ENCODE data around the gene EIF4A3. TPM values are rescaled to one million over a fixed set of nuclear protein-coding genes. Genes with fewer than 3 reads are reported as not detected.

Gene EIF4A3
- total RNA-seq, 3 donors from 2014 or later: 46.2 to 93.1 (median 67.9) TPM

DNA sequence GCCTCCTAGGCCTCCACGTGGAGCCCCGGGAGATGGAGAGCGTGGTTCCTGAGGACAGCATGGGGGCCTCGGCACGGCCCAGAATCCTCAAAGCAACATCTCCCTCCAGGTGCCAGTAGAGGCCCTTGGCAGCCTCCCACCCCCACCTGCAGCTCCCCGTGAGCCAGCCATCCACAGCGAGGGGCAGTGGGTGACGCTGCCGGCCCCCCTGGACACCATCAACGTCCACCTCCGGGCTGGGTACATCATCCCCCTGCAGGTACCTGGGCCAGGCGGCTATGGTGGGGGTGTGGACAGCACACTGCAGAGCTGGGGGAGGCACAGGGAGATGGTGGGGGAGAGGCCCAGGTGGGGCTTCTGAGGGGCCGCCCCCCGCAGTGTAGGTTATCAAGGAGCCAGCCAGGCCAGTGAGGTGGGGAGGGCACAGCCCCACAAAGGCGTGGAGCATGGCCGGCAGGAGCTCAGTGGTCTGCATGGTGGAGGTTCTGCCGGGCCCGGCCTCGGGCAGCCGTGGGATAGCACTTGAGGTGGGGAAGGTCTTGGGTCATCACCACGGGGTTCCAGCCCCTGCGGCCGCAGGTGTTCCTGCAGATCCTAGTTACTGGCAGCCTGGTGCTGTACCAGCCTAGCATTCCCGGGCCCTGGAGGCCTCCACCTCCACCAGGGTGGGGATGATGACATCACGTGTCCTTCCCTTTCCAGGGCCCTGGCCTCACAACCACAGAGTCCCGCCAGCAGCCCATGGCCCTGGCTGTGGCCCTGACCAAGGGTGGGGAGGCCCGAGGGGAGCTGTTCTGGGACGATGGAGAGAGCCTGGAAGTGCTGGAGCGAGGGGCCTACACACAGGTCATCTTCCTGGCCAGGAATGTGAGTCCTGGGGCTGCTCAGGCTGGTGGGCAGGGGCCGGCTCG, 29.2 kb downstream of the EIF4A3 start:
- intact Hi-C loops (cut with DNase I; ENCODE audit: low total_unique reads): loop anchor here (1.0 kb wide), 1 partner anchor 14 kb away; no protein-coding TSS in a partner anchor
- TF ChIP-seq POLR2AphosphoS5 (IDR thresholded peaks at IDR 0.05): no peak
- TF ChIP-seq CTCF (IDR thresholded peaks at IDR 0.05): no peak
- Histone ChIP-seq H3K27ac (no peak overlapping the region), H3K27me3 (no peaks in the 10 kb centered on the region), H3K36me3 (no peaks in the 10 kb centered on the region), H3K9me3 (no peaks in the 10 kb centered on the region), H3K4me3 (no peak overlapping the region), H3K4me1 (no peaks in the 10 kb centered on the region)
- DNase-seq (ENCODE audit: low spot score in 2 of 2): no peak

DNA sequence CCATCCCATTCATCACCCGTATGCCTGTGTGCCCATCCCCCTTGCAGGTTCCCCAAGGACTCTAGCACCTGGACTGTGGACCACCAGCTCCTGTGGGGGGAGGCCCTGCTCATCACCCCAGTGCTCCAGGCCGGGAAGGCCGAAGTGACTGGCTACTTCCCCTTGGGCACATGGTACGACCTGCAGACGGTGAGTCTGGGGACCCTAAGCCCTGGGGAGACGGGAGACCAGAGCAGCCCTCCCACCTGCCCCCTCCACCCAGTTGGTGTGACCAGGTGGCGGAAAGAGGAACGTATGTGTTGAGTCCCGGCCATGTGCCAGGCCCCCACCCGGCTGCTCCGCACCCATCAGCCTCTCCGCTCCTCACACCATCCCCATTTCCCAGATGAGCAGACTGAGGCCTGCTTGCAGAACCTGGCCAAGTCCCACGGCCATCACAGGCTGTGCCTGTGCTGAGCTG, 30.0 kb downstream of the EIF4A3 start:
- Histone ChIP-seq H3K27ac (no peak overlapping the region), H3K4me1 (no peaks in the 10 kb centered on the region), H3K9me3 (no peaks in the 10 kb centered on the region), H3K36me3 (no peaks in the 10 kb centered on the region), H3K4me3 (no peak overlapping the region), H3K27me3 (no peaks in the 10 kb centered on the region)
- TF ChIP-seq POLR2AphosphoS5 (IDR thresholded peaks at IDR 0.05) (no peak), CTCF (IDR thresholded peaks at IDR 0.05) (no peak), POLR2A (IDR thresholded peaks at IDR 0.05) (no peak)
- intact Hi-C loops (cut with DNase I; ENCODE audit: low total_unique reads): no loop called here
- DNase-seq (ENCODE audit: low spot score in 2 of 2): no peak

GRCh38 chr17:80116276-80116920, 30.5 kb downstream of the EIF4A3 start:
- H3K36me3 ChIP-seq: no peaks in the 10 kb centered on the region
- no peak overlapping the region for H3K4me3 ChIP-seq
- intact Hi-C loops (cut with DNase I; ENCODE audit: low total_unique reads): no loop called here
- H3K27ac ChIP-seq: no peak overlapping the region
- DNase-seq (ENCODE audit: low spot score in 2 of 2): no peak
- no peak for TF ChIP-seq CTCF (IDR thresholded peaks at IDR 0.05)
- TF ChIP-seq POLR2AphosphoS5 (IDR thresholded peaks at IDR 0.05): no peak
- TF ChIP-seq POLR2A (IDR thresholded peaks at IDR 0.05): no peak
- H3K27me3 ChIP-seq: no peaks in the 10 kb centered on the region
- no peaks in the 10 kb centered on the region for H3K9me3 ChIP-seq
- no peaks in the 10 kb centered on the region for H3K4me1 ChIP-seq

DNA sequence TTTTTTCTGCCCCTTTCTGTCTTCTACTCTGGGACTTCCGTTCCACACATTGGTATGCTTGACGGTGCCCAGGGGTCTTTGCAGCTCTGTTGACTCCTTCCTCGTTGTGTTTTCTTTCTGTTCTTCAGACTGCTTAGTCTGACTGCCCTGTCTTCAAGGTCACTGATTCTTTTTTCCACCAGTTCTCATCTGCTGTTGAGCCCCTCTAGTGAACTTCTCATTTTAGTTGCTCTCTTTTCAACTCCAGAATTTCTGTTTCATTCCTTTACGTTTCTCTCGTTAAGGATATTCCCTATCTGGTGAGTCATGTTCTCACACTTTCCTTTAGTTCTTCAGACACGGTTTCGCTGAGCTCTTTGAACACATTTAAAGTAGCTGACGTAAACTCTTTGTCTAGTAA, 31.8 kb downstream of the EIF4A3 start:
- H3K4me1 ChIP-seq: no peaks in the 10 kb centered on the region
- no peak for DNase-seq (ENCODE audit: low spot score in 2 of 2)
- H3K36me3 ChIP-seq: no peaks in the 10 kb centered on the region
- H3K4me3 ChIP-seq: no peak overlapping the region
- H3K27me3 ChIP-seq: no peaks in the 10 kb centered on the region
- TF ChIP-seq CTCF (IDR thresholded peaks at IDR 0.05) (no peak), POLR2A (IDR thresholded peaks at IDR 0.05) (no peak), POLR2AphosphoS5 (IDR thresholded peaks at IDR 0.05) (no peak)
- no peaks in the 10 kb centered on the region for H3K9me3 ChIP-seq
- intact Hi-C loops (cut with DNase I; ENCODE audit: low total_unique reads): no loop called here
- no peak overlapping the region for H3K27ac ChIP-seq

- Histone ChIP-seq H3K36me3 (no peaks in the 10 kb centered on the region), H3K4me1 (no peaks in the 10 kb centered on the region), H3K4me3 (no peak overlapping the region), H3K27me3 (no peaks in the 10 kb centered on the region), H3K27ac (no peak overlapping the region), H3K9me3 (no peaks in the 10 kb centered on the region)
- TF ChIP-seq POLR2AphosphoS5 (IDR thresholded peaks at IDR 0.05): no peak
- no peak for TF ChIP-seq CTCF (IDR thresholded peaks at IDR 0.05)
- no peak for TF ChIP-seq POLR2A (IDR thresholded peaks at IDR 0.05)
- intact Hi-C loops (cut with DNase I; ENCODE audit: low total_unique reads): no loop called here
- DNase-seq (ENCODE audit: low spot score in 2 of 2): no peak
These were observed 32.2 kb downstream of the EIF4A3 start for GRCh38 chr17:80114758-80115157.
